Measurements from ENCODE around the gene UBR3. TPM values are rescaled to one million over a fixed set of nuclear protein-coding genes. Genes with fewer than 3 reads are reported as not detected.

Gene UBR3
- total RNA-seq, 1 experiment from 2014 or later = 30.0 TPM

DNA sequence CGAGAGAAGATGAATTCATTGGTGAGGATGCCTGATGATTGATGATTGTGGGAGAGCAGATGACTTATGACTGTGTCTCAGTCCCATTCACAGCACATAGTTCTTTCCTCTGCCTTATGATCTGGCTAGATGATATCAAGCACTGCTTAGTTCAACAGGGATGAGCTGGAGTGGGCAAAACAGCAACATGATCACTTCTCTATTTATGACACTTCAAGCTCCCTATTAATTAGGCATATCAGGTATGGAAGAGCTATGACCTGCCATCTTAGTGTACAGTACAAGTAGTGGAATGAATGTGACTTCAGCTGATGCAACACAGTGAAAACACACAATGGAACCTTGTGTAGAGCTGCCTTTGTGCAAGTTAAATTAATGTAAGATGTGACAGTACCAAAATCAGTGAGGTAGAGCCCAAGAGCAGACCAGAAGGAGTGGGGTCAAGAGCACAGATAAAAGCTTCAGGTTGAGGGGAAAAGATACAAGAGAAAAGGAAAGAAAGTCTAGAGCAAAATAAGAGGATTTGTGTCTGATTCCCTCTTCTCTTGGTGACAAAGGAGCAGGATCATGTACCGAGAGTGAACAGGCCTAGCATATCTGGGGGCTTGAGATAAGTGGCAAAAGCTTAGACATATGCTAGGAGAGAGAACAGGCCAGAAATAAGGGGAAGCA is 257.7 kb downstream of the UBR3 start:
- H3K27ac Mint-ChIP-seq (ENCODE audit: low read depth, unreplicated experiment) = no peak overlapping the region
- no peaks in the 10 kb centered on the region for H3K27me3 Mint-ChIP-seq (ENCODE audit: insufficient read depth, unreplicated experiment)
- no peaks in the 10 kb centered on the region for H3K9me3 Mint-ChIP-seq (ENCODE audit: unreplicated experiment)
- intact Hi-C loops (cut with micrococcal nuclease) = no loop called here
- ChIA-PET CTCF (interaction anchor here (0.8 kb wide), 1 partner anchor 787 kb away, joined by 3 read pairs; no protein-coding TSS in a partner anchor), POLR2A (interaction anchor here (1.0 kb wide), 1 partner anchor 64 kb away, joined by 4 read pairs; no protein-coding TSS in a partner anchor)
- no peak overlapping the region for H3K4me3 Mint-ChIP-seq (ENCODE audit: unreplicated experiment)
- H3K36me3 Mint-ChIP-seq (ENCODE audit: insufficient read depth, unreplicated experiment) = peaks cover 14% of the 10 kb centered on the region
- no peaks in the 10 kb centered on the region for H3K4me1 Mint-ChIP-seq (ENCODE audit: insufficient read depth, unreplicated experiment)
- BruUV-seq (replicated peaks) = no TSS peak
- TF ChIP-seq, protein P1, sequence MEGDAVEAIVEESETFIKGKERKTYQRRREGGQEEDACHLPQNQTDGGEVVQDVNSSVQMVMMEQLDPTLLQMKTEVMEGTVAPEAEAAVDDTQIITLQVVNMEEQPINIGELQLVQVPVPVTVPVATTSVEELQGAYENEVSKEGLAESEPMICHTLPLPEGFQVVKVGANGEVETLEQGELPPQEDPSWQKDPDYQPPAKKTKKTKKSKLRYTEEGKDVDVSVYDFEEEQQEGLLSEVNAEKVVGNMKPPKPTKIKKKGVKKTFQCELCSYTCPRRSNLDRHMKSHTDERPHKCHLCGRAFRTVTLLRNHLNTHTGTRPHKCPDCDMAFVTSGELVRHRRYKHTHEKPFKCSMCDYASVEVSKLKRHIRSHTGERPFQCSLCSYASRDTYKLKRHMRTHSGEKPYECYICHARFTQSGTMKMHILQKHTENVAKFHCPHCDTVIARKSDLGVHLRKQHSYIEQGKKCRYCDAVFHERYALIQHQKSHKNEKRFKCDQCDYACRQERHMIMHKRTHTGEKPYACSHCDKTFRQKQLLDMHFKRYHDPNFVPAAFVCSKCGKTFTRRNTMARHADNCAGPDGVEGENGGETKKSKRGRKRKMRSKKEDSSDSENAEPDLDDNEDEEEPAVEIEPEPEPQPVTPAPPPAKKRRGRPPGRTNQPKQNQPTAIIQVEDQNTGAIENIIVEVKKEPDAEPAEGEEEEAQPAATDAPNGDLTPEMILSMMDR (IDR thresholded peaks at IDR 0.05; ENCODE audit: unreplicated experiment) = no peak
- no peak for DNase-seq (ENCODE audit: unreplicated experiment)

- H3K9me3 Mint-ChIP-seq (ENCODE audit: unreplicated experiment) = no peaks in the 10 kb centered on the region
- intact Hi-C loops (cut with micrococcal nuclease) = no loop called here
- no peaks in the 10 kb centered on the region for H3K27me3 Mint-ChIP-seq (ENCODE audit: insufficient read depth, unreplicated experiment)
- no peak overlapping the region for H3K4me3 Mint-ChIP-seq (ENCODE audit: unreplicated experiment)
- no TSS peak for BruUV-seq (replicated peaks)
- no peak for DNase-seq (ENCODE audit: unreplicated experiment)
- no peaks in the 10 kb centered on the region for H3K4me1 Mint-ChIP-seq (ENCODE audit: insufficient read depth, unreplicated experiment)
- TF ChIP-seq, protein P1 (IDR thresholded peaks at IDR 0.05; ENCODE audit: unreplicated experiment) = no peak
- POLR2A ChIA-PET = interaction anchor here (1.4 kb wide), 1 partner anchor 10 kb away, joined by 5 read pairs; no protein-coding TSS in a partner anchor
- peaks cover 7% of the 10 kb centered on the region for H3K36me3 Mint-ChIP-seq (ENCODE audit: insufficient read depth, unreplicated experiment)
- no peak overlapping the region for H3K27ac Mint-ChIP-seq (ENCODE audit: low read depth, unreplicated experiment)
- CTCF ChIA-PET = no interaction called here
These were observed 258.9 kb downstream of the UBR3 start for GRCh38 chr2:170086117-170086688.

- Mint-ChIP-seq H3K9me3 (ENCODE audit: unreplicated experiment) (no peaks in the 10 kb centered on the region), H3K27me3 (ENCODE audit: insufficient read depth, unreplicated experiment) (no peaks in the 10 kb centered on the region), H3K27ac (ENCODE audit: low read depth, unreplicated experiment) (no peak overlapping the region), H3K4me1 (ENCODE audit: insufficient read depth, unreplicated experiment) (no peaks in the 10 kb centered on the region), H3K4me3 (ENCODE audit: unreplicated experiment) (no peak overlapping the region), H3K36me3 (ENCODE audit: insufficient read depth, unreplicated experiment) (no peaks in the 10 kb centered on the region)
- POLR2A ChIA-PET = interaction anchor here (1.4 kb wide), 1 partner anchor 10 kb away, joined by 5 read pairs; no protein-coding TSS in a partner anchor
- DNase-seq (ENCODE audit: unreplicated experiment) = no peak
- intact Hi-C loops (cut with micrococcal nuclease) = no loop called here
- CTCF ChIA-PET = no interaction called here
- TF ChIP-seq, protein P1 (IDR thresholded peaks at IDR 0.05; ENCODE audit: unreplicated experiment) = no peak
- BruUV-seq (replicated peaks) = no TSS peak
These were observed 259.6 kb downstream of the UBR3 start for GRCh38 chr2:170086751-170087412.

DNA sequence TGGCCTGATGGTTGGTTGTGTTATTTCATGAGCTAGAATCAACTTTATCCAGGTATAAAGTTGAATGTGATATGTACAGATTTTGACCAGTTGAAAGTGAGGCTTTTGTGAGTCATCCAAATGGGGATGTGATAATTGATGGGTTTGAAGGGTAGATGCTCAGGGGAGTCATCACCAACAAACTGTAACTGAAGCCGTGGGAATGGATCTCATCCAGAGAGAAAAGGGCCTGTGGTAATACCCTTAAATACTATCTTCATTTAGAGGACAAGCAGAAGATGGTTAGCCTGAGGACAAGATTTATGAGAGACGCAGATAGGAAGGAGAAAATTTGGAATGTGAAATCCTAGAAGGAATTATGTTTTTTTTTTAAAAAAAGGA is 260.1 kb downstream of the UBR3 start:
- intact Hi-C loops (cut with micrococcal nuclease) = no loop called here
- DNase-seq (ENCODE audit: unreplicated experiment) = no peak
- H3K4me3 Mint-ChIP-seq (ENCODE audit: unreplicated experiment) = no peak overlapping the region
- H3K27me3 Mint-ChIP-seq (ENCODE audit: insufficient read depth, unreplicated experiment) = no peaks in the 10 kb centered on the region
- POLR2A ChIA-PET = interaction anchor here (1.4 kb wide), 1 partner anchor 9 kb away, joined by 5 read pairs; no protein-coding TSS in a partner anchor
- no peaks in the 10 kb centered on the region for H3K9me3 Mint-ChIP-seq (ENCODE audit: unreplicated experiment)
- TF ChIP-seq, protein P1 (IDR thresholded peaks at IDR 0.05; ENCODE audit: unreplicated experiment) = no peak
- no peak overlapping the region for H3K27ac Mint-ChIP-seq (ENCODE audit: low read depth, unreplicated experiment)
- CTCF ChIA-PET = no interaction called here
- peaks cover 1% of the 10 kb centered on the region for H3K36me3 Mint-ChIP-seq (ENCODE audit: insufficient read depth, unreplicated experiment)
- no TSS peak for BruUV-seq (replicated peaks)
- no peaks in the 10 kb centered on the region for H3K4me1 Mint-ChIP-seq (ENCODE audit: insufficient read depth, unreplicated experiment)

Data from MCF 10A (cell line).